SHP77 treated with DMSO at 0.1 percent for 48 hours (cell line): Measurements from ENCODE around the gene BICRAL.
A peak's percentile ranks its signal among the peaks of the same experiment; 100 is the strongest.
"Not testable (repeated sequence)": the region's sequence is repeated elsewhere in the genome, so short reads cannot be mapped to it uniquely, and the experiment has no call there.

Experiments
- DNase-seq: peaks from one replicate; lab custom pipeline; 2025; lab: John Stamatoyannopoulos, UW

The BICRAL gene

GRCh38 chr6:42841844-42842584 lies 60.2 kb downstream of the BICRAL start:
- no peak for DNase-seq

GRCh38 chr6:42845327-42845694 lies 63.5 kb downstream of the BICRAL start:
- DNase-seq, result no peak

- no peak for DNase-seq
Observed at GRCh38 chr6:42846505-42846904, 64.7 kb downstream of the BICRAL start.

GRCh38 chr6:42848700-42849099 lies 66.8 kb downstream of the BICRAL start:
- no peak for DNase-seq

GRCh38 chr6:42851599-42851998 lies 69.7 kb downstream of the BICRAL start:
- no peak for DNase-seq

- no peak for DNase-seq
Observed at GRCh38 chr6:42860036-42860435, 78.2 kb downstream of the BICRAL start.

GRCh38 chr6:42860481-42860880 lies 78.6 kb downstream of the BICRAL start:
- DNase-seq, result no peak

GRCh38 chr6:42864602-42865001 lies 82.8 kb downstream of the BICRAL start:
- no peak for DNase-seq

- no peak for DNase-seq
Observed at GRCh38 chr6:42870145-42870936, 88.5 kb downstream of the BICRAL start.

- DNase-seq, result no peak
Observed at GRCh38 chr6:42871711-42872110, 89.9 kb downstream of the BICRAL start.

GRCh38 chr6:42873313-42873712 lies 91.5 kb downstream of the BICRAL start:
- DNase-seq, result no peak

GRCh38 chr6:42877695-42878094 lies 95.8 kb downstream of the BICRAL start:
- DNase-seq, result no peak

- DNase-seq, result peak; percentile 94
Observed at GRCh38 chr6:42879372-42880239, 97.8 kb downstream of the BICRAL start, which contains the start of gene RPL7L1. Gene RPL7L1 (plus strand): TSS chr6:42879616. CDS start chr6:42879911, 295 bp downstream.

- DNase-seq, result not testable (repeated sequence)
Observed at GRCh38 chr6:42880240-42880817, 98.5 kb downstream of the BICRAL start.

- DNase-seq, result not testable (repeated sequence)
Observed at GRCh38 chr6:42880871-42881270, 99.0 kb downstream of the BICRAL start.

GRCh38 chr6:42885702-42886101 lies 103.8 kb downstream of the BICRAL start:
- DNase-seq, result no peak

- DNase-seq, result not testable (repeated sequence)
Observed at GRCh38 chr6:42888201-42888600, 106.3 kb downstream of the BICRAL start.

- DNase-seq, result no peak
Observed at GRCh38 chr6:42889815-42890214, 108.0 kb downstream of the BICRAL start.

- DNase-seq, result peak; percentile 95
Observed at GRCh38 chr6:42890311-42891198, 108.7 kb downstream of the BICRAL start.

- no peak for DNase-seq
Observed at GRCh38 chr6:42891199-42891722, 109.4 kb downstream of the BICRAL start.
